Measurements from ENCODE around the gene EYA3.

The EYA3 gene

DNA sequence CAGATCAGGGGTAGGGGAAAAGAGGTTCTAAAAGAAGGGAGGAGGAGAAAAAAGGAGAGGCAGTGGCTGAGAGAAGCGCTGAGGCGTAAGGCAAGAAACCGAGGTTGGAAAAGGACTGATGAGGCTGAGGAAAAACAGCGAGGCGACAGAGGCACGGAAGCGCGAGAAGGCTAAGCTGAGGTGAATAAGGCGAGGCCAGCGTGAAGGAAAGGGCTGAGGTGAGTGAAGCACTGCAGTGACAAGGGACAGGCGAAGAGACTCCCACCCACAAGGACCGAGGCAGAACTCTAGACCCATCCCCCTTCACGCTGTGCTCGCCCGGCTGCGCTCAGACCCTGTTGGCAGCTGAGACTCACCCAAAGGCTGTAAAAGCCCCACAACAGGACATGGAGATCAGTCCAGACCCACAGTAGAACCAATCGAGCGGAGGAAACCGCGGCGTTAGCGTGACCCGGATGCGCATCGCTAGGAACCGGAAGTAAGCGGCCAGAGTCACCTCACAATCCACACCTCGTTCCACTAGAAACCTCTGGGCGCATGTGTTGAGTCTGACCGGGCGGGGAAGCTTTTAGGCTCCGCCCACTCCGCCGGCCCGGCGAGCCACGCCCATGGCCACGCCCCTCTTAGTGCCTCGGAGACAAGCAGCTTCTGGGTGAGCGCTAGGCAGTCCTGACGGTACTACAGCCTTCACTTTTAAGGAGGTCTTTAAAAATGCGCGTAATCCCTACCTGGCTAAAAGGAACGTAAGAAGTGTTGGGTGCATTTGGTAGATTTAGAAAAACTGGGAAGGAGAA is at the start of gene EYA3:
EYA3 (minus strand) TSS at position 443 of the 794 bp plus-strand sequence. CDS start 30,584 bp downstream, outside the sequence.
- DNase-seq = peak; percentile 100

DNA sequence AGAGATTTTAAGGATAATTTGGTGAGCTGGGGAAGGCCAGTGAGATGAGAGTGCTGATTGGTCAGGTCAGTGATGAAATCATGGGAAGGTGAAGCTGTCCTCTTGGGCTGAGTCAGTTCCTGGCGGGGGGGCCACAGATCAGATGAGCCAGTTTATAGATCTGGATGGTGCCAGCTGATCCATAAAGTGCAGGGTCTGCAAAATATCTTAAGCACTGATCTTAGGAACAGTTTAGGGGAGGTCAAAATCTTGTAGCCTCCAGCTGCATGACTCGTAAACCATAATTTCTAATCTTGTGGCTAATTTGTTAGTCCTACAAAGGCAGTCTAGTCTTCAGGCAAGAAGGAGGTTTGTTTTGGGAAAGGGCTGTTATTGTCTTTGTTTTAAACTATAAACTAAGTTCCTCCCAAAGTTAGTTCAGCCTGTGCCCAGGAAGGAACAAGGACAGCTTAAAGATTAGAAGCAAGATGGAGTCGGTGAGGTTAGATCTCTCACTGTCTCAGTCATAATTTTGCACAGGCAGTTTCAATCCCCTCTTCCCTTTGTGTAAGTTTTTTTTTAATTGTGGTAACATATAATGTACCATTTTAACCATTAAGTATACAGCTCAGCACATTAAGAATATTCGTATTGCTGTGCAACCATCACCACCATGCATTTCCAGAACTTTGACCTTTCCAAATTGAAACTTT is 48.7 kb upstream of the EYA3 start:
- DNase-seq = no peak

DNA sequence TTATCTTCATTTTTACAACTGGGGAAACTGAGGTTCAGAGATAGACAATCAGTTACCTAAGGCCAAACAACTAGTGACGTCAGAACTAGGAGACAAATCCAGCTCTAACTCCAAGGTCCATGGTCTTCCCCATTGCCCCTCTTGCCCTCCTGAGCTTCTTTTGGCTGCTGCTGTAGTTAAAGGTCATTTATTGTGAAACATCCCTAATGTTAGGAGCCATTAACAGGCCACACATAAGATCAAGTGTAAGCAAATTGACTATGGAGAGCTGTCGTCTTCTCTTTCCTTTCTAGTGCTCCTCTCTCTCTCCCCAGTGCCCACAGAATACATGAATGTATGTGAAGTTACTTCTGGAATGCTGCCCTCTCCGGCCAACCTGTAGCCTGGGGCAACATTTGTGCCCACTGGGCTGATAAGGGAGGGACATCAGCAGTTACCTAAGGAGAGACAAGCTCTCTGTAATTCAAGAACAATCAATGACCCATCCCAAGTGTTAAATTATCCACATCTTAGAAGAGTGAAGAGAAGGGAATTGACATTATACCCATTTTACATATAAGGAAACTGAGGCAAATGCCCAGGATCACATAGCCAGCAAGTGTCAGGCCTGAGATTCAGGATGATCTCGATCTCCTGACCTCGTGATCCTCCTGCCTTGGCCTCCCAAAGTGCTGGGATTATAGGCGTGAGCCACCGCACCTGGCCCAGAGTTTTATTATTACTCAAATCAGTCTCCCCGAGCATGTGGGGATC is 47.9 kb upstream of the EYA3 start:
- DNase-seq = no peak

DNA sequence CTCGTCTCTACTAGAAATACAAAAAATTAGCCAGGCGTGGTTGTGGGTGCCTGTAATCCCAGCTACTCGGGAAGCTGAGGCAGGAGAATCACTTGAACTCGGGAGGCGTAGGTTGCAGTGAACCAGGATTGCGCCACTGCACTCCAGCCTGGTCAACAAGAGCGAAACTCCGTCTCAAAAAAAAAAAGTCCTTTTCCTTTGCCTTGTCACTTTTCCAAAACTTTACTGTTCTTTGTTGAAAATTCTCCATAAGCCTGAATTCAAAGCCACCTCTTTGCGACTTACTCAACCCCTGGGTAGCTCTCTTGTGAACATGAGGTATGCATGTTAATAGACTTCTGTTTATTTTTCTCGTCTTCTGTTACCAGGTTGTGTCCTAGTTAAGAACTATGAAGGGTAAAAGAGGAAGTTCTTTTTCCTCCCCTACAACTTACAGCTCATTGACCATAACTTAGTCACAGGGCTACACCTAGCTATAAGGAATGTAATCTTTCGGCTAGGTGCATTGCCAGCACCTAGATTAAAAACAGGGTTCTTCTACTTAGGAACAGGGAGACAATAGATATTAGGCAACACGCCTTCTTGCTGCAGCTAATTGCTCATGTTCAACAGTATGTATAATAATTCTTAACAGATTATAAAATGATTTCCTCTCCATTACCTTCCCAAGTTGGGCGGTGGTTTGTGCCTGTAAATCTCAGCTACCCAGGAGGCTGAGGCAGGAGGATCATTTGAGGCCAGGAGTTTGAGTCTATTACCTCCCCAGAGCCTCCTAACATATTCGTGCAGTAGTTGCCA is 47.2 kb upstream of the EYA3 start:
- no peak for DNase-seq

GRCh38 chr1:28134651-28135207 is 46.3 kb upstream of the EYA3 start:
- no peak for DNase-seq

GRCh38 chr1:28132171-28133167 is 44.1 kb upstream of the EYA3 start:
- no peak for DNase-seq

DNA sequence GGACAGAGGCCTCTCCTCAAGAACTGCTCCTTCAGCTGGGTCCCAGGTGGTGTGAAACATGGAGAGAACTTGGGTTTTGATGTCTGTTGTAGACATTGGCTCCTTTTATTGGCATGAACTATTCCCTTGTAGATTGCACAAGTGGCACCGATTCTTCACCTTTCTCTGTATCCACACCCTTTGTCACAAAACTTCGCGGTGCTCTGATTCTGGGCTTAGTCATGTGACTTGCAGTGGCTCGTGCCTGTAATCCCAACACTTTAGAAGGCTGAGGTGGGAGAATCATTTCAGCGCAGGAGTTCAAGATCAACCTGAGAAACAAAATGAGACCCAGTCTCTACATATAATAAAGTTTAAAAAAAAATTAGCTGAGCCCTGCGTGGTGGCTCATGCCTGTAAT is 42.5 kb upstream of the EYA3 start:
- no peak for DNase-seq

GRCh38 chr1:28129150-28129549 is 40.7 kb upstream of the EYA3 start:
- DNase-seq = no peak

GRCh38 chr1:28127617-28128257 is 39.3 kb upstream of the EYA3 start:
- no peak for DNase-seq

DNA sequence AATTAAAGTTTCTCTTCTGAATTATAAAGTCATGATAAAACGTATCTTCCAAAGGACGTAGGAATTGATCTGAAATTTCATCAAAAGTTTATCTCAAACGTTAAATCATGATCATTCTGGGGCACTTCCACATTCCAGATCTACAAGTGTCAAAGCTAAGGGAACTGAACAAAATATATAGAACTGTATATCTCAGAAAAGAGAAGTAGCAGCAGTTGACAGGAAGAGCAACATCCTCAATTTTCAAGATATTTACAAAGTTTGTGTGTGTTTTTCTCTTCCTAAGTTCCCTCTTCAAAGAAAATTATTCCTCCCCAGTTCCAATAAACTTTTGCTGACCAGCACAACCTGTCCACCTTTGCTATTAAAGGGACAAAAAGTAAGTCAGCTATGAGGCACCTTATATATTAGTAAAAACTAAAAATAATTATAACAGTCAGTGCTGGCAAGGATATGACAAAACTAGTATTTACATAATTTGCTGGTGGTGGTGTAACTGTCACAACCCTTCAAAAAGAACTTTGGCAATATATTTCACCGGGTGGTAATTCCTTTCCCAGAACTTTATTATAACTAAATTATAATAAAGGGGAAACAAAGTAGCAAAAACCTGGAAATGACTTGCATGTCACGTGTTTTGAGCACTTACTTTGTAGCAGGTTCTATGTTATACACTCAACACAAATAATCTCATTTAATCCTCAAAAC is 38.5 kb upstream of the EYA3 start:
- no peak for DNase-seq

DNA sequence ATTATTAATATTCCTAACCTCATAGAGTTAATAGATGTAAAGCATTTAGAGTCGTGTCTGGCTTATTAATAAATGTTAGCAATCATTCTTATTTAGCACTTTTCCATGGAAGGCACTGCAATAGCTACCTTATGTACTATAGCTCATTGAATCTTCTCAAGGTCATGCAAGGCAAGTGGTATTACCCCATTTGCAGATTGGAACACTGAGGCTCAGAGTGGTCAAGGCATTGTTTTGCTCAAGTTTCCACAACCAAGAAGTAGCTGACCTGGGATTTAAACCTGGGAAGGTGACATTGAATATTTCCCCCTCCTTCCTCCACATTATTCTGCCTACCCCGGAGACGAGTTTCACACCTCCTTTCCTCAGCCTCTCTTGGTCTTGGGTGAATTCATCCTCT is 37.8 kb upstream of the EYA3 start:
- no peak for DNase-seq

DNA sequence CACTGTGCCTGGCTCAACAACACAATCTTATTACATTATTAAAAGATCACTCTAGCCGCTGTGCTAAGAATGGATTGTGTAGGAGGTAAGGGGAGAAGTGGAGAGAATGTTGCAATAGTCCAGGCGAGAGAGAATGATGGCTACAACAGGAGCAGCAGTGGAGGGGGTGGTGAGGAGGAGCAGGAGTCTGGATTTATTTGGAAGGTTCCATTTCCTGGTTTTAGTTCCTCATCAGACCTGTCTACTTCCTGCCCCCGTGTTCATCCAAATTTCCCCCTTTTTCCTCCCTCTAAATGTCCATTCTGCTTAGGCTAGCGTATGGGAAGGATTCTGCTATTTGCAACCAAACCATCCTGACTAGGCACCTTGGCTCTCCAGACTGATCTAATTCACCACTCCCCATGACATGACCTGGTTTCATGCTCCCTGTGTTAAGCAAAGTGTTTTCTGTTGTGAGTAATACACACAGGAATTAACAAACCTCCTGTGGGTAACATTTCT is 35.1 kb upstream of the EYA3 start:
- no peak for DNase-seq

DNA sequence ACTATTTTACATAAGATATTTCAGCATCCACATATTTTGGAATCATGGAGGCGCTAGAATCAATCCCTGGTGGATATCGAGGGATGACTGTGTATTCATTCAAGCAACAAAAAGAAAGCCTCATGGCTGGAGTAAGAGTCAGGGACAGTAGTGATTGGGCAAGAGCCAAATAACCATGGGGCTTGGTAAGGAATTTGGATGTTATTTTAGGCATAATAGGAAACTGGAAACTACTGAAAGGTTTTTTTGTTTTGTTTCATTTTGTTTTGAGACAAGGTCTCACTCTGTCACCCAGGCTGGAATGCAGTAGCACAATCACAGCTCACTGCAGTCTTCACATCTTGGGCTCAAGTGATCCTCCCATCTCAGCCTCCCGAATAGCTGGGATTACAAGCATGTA is 33.8 kb upstream of the EYA3 start:
- DNase-seq = no peak

GRCh38 chr1:28119556-28119955 is 31.1 kb upstream of the EYA3 start:
- no peak for DNase-seq

DNA sequence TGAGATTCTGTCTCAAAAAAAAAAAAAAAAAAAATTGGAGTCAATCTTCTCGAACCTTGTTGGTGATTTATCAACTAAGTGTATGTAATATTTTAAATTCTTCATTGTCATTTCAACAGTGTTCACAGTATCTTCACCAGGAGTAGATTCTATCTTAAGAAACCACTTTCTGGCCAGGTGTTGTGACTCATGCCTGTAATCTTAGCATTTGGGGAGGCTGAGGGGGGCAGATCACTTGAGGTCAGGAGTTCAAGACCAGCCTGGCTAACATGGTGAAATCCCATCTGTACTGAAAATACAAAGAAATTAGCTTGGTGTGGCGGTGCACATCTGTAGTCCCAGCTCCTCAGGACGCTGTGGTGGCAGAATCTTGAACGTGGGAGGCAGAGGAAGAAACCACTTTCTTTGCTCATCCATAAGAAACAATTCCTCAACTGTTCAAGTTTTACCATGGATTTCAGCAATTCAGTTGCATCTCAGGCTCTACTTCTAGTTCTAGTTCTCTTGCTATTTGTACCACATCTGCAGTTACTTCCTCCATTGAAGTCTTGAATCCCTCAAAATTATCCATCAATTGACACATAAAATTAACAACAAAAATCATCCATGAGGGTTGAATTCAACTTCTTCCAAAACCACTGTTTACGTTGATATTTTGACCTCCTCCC is 30.4 kb upstream of the EYA3 start:
- DNase-seq = no peak

GRCh38 chr1:28115267-28115666 is 26.9 kb upstream of the EYA3 start:
- DNase-seq = no peak

GRCh38 chr1:28114844-28115243 is 26.4 kb upstream of the EYA3 start:
- DNase-seq = no peak

DNA sequence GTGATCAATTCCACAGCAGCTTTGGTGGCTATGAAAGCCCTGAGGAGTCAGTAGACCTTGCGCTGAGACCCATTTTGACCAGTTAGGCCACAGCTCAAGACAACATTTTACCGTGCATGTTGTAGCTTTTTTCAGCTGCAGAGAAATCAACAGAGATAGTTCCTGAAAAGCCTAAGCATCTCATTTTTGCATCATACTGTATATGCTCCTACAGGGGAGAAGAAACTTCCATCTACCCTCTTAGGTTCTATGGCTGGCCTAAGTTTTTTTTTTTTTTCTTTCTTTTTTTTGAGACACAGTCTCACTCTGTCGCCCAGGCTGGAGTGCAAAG is 24.8 kb upstream of the EYA3 start:
- no peak for DNase-seq
